Osteocyte (in vitro differentiated cells): ENCODE data around the gene ZFAND6. TPM values are rescaled to one million over a fixed set of nuclear protein-coding genes. Genes with fewer than 3 reads are reported as not detected.

Source experiments
- DNase-seq: peaks from one replicate; pipeline ENCODE4 v3.0.0; 2021; ENCODE audit warnings: mixed read lengths; ENCODE audit not compliant: unreplicated experiment; ENCODE audit errors: extremely low spot score
- H3K27ac Mint-ChIP-seq: one replicate; pipeline ENCODE4 v1.8.0; 2021; ENCODE audit warnings: mild to moderate bottlenecking, mixed read lengths; ENCODE audit not compliant: unreplicated experiment
- H3K27me3 Mint-ChIP-seq: one replicate; pipeline ENCODE4 v1.8.0; 2021; ENCODE audit warnings: mixed read lengths; ENCODE audit not compliant: unreplicated experiment
- H3K36me3 Mint-ChIP-seq: one replicate; pipeline ENCODE4 v1.8.0; 2021; ENCODE audit warnings: mixed read lengths; ENCODE audit not compliant: unreplicated experiment
- H3K4me1 Mint-ChIP-seq: one replicate; pipeline ENCODE4 v1.8.0; 2021; ENCODE audit warnings: mixed read lengths; ENCODE audit not compliant: unreplicated experiment
- H3K4me3 Mint-ChIP-seq: one replicate; pipeline ENCODE4 v1.8.0; 2021; ENCODE audit warnings: mild to moderate bottlenecking, moderate library complexity, mixed read lengths; ENCODE audit not compliant: unreplicated experiment
- H3K9me3 Mint-ChIP-seq: one replicate; pipeline ENCODE4 v1.8.0; 2021; ENCODE audit warnings: mixed read lengths; ENCODE audit not compliant: unreplicated experiment
- CTCF ChIP-seq: fragments of 200-600 bp; sonication (generic); IDR thresholded peaks from 2 replicates; pipeline ENCODE4 v1.5.0; 2021; ENCODE audit warnings: antibody characterized with exemption, mild to moderate bottlenecking, moderate library complexity
- total RNA-seq: library from RNA; stranded (reverse); gene quantifications from 2 replicates; pipeline ENCODE4 v1.2.1, GENCODE V29; 2021

ZFAND6 gene
- total RNA-seq, 1 donor from 2014 or later = 63.8 TPM

DNA sequence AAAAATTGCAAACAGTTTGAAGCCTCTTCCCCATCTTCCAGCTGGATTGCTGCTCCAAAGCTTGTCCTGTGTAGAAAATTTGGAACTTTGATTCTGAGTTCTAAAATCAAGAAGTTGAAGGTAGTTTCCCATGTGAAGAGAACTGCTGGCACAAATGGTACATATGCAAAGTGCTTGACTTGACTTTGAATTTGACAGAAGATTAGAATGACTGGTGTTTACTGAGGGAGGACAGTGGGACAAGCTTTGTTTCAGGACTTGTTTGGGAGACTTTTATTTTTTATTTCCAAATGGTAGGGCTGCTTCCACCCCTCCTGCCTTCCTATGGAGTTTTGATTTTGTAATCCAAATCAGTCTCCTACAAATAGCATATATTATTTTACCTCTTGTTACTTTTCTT is 7.4 kb downstream of the ZFAND6 start:
- Mint-ChIP-seq H3K27ac (no peak overlapping the region), H3K4me1 (peaks cover 37% of the 10 kb centered on the region), H3K4me3 (no peak overlapping the region), H3K9me3 (no peaks in the 10 kb centered on the region), H3K27me3 (no peaks in the 10 kb centered on the region), H3K36me3 (no peaks in the 10 kb centered on the region)
- DNase-seq = no peak
- no peak for TF ChIP-seq CTCF

GRCh38 chr15:80068578-80068977 is 9.1 kb downstream of the ZFAND6 start:
- DNase-seq = no peak
- Mint-ChIP-seq H3K27ac (peak overlapping the region; percentile 35), H3K9me3 (no peaks in the 10 kb centered on the region), H3K36me3 (no peaks in the 10 kb centered on the region), H3K4me1 (peaks cover 49% of the 10 kb centered on the region), H3K27me3 (no peaks in the 10 kb centered on the region), H3K4me3 (no peak overlapping the region)
- TF ChIP-seq CTCF = no peak

GRCh38 chr15:80070840-80071239 is 11.4 kb downstream of the ZFAND6 start:
- H3K9me3 Mint-ChIP-seq = no peaks in the 10 kb centered on the region
- peaks cover 61% of the 10 kb centered on the region for H3K4me1 Mint-ChIP-seq
- H3K27me3 Mint-ChIP-seq = no peaks in the 10 kb centered on the region
- TF ChIP-seq CTCF = no peak
- H3K36me3 Mint-ChIP-seq = peaks cover 5% of the 10 kb centered on the region
- DNase-seq = no peak
- no peak overlapping the region for H3K27ac Mint-ChIP-seq
- no peak overlapping the region for H3K4me3 Mint-ChIP-seq

DNA sequence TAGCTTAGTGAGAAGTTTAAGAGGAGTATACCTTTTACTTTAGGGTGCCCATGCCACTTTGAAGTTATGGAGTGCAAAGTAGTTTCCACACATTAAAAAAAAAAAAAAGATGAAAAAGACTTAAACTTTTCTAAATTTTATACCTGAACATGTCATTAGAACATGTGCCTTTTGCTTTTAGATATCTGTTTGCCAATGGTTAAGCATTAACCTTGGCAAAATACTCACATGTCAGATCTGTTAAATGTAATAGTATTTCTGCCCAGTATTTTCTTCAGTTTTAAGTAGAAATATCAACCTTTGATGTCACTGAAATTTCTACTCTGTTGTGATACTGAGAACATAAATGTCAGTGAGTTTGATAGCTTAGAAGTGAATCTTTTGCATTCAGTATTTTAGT is 12.2 kb downstream of the ZFAND6 start:
- peaks cover 69% of the 10 kb centered on the region for H3K4me1 Mint-ChIP-seq
- no peaks in the 10 kb centered on the region for H3K9me3 Mint-ChIP-seq
- H3K4me3 Mint-ChIP-seq = no peak overlapping the region
- TF ChIP-seq CTCF = no peak
- DNase-seq = no peak
- H3K27me3 Mint-ChIP-seq = no peaks in the 10 kb centered on the region
- peaks cover 5% of the 10 kb centered on the region for H3K36me3 Mint-ChIP-seq
- H3K27ac Mint-ChIP-seq = no peak overlapping the region

DNA sequence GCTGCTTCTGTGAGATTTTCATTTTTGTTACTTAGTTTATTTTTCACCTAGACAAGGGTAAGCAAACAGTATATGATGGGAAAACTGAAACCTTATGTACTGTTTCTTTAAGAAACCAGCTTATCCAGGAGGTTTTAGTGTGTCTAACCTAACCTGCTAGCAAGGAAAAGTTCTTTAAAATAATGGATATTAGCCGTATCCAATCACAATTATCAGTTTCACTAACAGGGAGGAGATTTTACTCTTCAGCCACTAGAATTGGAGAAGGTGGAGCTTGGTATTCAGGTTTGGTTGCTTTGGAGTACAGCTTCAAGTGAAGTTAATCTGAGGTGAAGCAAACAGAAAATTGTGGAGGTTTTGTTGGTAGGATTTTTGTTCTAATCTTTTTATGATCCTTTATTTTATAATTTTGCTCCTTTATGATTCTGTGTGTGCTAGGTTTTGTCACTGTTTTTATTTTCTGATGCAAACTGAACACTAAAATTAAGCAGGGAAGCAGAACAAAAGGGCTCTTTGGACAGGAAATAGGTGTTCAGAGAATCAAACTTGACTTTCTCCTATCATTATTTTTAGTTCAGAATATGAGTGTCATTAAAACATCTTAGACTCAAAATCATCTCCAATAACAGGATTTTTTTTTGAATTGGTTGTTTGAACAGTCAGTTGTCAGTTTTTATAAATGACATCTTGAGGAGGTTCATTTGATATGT is 13.0 kb downstream of the ZFAND6 start:
- Mint-ChIP-seq H3K36me3 (peaks cover 5% of the 10 kb centered on the region), H3K9me3 (no peaks in the 10 kb centered on the region), H3K27ac (peak overlapping the region; percentile 89), H3K4me3 (peak overlapping the region; percentile 92), H3K4me1 (peaks cover 77% of the 10 kb centered on the region), H3K27me3 (no peaks in the 10 kb centered on the region)
- TF ChIP-seq CTCF = no peak
- no peak for DNase-seq
